Measurements from ENCODE around the gene FCRLA.

GRCh38 chr1:161738627-161739287, 31.7 kb downstream of the FCRLA start:
- TF ChIP-seq POLR2A (IDR thresholded peaks at IDR 0.05; ENCODE audit: low read length), result no peak
- TF ChIP-seq GATA1 (IDR thresholded peaks at IDR 0.05; ENCODE audit: low read depth, low read length), result no peak
